AG04449 (cell line): ENCODE measurements around the gene DSG3.
A peak's percentile ranks its signal among the peaks of the same experiment; 100 is the strongest.

Source experiments
- CTCF ChIA-PET: fragments of 350-600 bp; formaldehyde crosslinking; extraction: SDS; loops from one replicate; lab custom pipeline; 2021; ENCODE audit warnings: antibody characterized with exemption; lab: Yijun Ruan, JAX
- POLR2A ChIA-PET: fragments of 400-600, 350-600 bp; formaldehyde crosslinking; extraction: SDS; loops from one replicate; lab custom pipeline; 2020; ENCODE audit warnings: antibody characterized with exemption, inconsistent platforms; lab: Yijun Ruan, JAX
- DNase-seq: peaks from one replicate; pipeline ENCODE4 v3.0.0-alpha.2; 2010; ENCODE audit warnings: low read depth, low spot score
- H3K4me3 ChIP-seq: 2 replicates; pipeline ENCODE4 v1.5.1; 2011; ENCODE audit warnings: low read depth, mild to moderate bottlenecking, control low read depth, low read length
- TF ChIP-seq, protein P1 (sequence below): IDR thresholded peaks from one replicate; pipeline ENCODE4 v1.5.1; 2011; ENCODE audit warnings: mild to moderate bottlenecking, moderate library complexity, low read length, control low read depth, inconsistent platforms; ENCODE audit not compliant: insufficient read depth; ENCODE audit errors: missing control alignments

Gene DSG3

DNA sequence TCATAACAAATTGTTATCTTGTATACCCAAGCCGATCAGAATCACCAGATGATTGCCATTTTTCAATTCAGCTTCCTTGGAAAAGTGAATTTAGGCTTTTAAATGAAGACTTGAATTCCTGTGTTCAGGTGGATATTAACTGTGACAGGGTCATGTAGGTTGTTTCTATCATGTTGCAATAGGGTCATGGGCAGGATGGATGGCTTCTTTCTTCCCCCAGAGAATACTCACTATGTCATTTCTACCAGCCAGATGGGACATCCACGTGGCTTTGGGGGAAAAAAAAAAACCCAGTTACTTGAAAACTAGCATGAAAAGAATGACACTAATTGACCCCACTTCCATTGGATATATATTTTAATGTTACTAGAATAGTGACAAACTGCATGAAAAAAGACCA is 35.9 kb downstream of the DSG3 start:
- CTCF ChIA-PET = no interaction called here
- TF ChIP-seq, protein P1, sequence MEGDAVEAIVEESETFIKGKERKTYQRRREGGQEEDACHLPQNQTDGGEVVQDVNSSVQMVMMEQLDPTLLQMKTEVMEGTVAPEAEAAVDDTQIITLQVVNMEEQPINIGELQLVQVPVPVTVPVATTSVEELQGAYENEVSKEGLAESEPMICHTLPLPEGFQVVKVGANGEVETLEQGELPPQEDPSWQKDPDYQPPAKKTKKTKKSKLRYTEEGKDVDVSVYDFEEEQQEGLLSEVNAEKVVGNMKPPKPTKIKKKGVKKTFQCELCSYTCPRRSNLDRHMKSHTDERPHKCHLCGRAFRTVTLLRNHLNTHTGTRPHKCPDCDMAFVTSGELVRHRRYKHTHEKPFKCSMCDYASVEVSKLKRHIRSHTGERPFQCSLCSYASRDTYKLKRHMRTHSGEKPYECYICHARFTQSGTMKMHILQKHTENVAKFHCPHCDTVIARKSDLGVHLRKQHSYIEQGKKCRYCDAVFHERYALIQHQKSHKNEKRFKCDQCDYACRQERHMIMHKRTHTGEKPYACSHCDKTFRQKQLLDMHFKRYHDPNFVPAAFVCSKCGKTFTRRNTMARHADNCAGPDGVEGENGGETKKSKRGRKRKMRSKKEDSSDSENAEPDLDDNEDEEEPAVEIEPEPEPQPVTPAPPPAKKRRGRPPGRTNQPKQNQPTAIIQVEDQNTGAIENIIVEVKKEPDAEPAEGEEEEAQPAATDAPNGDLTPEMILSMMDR = no peak
- POLR2A ChIA-PET = no interaction called here

DNA sequence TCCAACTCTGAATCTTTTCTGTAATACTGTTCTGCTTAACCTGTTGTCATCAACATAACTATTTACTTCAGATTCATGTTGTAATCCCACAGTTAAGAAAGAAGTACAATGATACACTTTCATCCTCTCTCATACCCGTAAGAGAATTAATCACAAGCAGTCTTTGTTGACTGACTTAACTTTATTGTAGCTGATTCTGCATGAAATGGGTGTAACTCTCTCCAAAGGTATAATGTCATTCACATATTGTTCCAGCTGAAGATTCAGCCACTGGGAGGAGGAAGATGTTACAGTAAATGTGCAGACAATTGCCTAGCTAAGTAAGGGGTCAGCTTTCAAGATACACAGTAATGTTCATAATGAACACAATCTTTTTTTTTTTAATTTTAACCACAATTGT is 36.9 kb downstream of the DSG3 start:
- DNase-seq = no peak
- no peak overlapping the region for H3K4me3 ChIP-seq
- POLR2A ChIA-PET = no interaction called here
- TF ChIP-seq, protein P1 = no peak
- CTCF ChIA-PET = no interaction called here

More for the DNA sequence above, 35.9 kb downstream of the DSG3 start:
- no peak overlapping the region for H3K4me3 ChIP-seq
- DNase-seq = no peak

DNA sequence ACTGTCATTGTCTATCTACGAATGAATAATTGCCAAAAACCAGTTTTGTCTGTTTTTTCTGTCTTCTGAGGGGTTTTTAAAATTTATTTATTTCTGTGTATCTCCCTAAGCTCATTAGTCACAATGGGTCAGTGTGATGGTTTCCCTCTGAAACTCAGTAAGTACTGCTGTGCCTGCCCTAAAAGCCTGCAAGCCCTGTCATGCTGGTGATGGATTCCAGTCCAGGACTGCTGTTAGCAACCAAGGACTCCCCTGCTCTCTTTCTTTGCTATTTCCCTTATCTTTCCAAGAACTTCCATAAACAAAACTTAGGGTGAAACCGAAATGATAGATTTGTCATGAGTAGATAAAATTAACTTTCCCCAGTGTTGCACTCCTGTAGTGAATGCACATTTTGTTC is 38.6 kb downstream of the DSG3 start:
- DNase-seq = no peak
- ChIA-PET POLR2A (no interaction called here), CTCF (no interaction called here)
- TF ChIP-seq, protein P1 = no peak
- H3K4me3 ChIP-seq = no peak overlapping the region

DNA sequence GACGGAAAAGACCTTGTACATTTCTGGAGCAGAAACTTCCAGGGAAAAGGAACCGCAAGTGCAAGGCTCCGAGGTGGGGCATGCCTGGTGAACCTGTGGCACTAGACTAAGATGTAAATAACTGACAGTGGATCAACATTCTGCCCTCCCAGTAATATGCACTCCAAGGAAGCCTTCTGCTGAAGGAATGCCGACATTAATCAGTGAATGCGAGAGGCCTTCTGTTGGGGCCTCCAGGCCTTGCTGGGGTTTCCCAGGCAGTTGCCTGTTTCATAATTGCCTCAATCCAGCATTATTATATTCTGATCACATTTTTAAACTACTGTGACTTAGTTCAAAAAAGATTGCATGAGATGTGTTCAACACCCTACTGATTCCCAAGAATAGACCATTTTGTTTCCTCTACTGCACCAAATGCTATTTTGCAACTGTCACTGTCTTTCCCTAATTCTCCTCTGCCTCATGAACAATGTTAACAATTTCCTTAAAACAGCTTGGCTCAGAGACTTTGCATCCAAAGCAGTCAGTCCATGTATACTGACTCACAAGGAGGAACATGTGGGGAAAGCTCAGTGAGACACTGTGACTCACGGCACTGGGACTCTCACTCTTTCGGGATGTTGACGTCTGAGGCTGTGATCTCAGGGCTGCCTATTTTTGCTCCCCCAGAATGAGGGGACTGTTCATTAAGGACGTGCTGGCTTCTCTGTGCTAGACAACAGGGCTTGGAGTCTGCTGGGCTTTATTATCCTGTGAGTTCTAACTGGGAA is 39.9 kb downstream of the DSG3 start:
- ChIA-PET CTCF (no interaction called here), POLR2A (no interaction called here)
- peak; percentile 10 for DNase-seq
- TF ChIP-seq, protein P1 = no peak
- no peak overlapping the region for H3K4me3 ChIP-seq

DNA sequence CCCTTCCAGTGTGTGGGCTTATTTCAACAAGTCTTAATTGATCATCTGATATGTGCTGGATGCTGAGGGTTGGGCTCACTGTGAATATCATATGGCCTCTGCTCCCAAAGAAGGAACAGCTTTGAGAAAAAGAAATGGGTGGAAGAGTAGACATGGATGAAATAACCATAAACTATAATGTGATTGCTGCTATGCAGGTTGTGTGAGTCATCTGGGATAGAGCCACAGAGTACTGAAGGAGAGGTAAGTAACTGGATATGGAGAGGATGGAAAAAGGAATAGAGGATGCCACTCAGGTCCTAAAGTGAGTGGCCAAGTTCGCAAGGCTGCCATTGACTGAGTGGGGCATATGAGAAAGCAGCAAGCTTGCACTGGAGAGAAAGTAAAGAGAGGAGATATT is 41.8 kb downstream of the DSG3 start:
- POLR2A ChIA-PET = no interaction called here
- TF ChIP-seq, protein P1 = no peak
- no peak for DNase-seq
- no peak overlapping the region for H3K4me3 ChIP-seq
- CTCF ChIA-PET = no interaction called here

DNA sequence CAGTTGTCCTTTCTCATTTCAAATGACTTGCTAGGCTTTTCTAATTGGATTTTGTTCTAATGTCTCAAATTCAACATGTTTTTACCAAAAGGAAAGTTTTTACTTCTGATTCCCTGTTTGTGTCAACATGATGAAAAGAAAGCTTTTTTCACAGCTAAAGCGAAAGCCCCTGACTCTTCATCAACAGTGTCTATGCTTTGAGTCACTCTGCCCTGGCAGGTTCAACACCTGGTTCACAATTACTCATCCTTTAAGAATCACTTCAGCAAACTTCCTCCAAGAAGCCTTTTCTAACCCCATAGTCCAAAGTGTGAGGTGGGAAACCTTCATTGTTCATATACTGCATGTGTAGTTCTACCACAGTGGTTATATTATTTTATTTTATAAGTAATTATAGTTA is 42.8 kb downstream of the DSG3 start:
- no peak for DNase-seq
- no peak overlapping the region for H3K4me3 ChIP-seq
- TF ChIP-seq, protein P1 = no peak
- ChIA-PET POLR2A (no interaction called here), CTCF (no interaction called here)
